Ovary (tissue), 9 donors: Measurements from ENCODE around the gene BCAT1. TPM values are rescaled to one million over a fixed set of nuclear protein-coding genes. Genes with fewer than 3 reads are reported as not detected.
A peak's percentile ranks its signal among the peaks of the same experiment; 100 is the strongest.
"Not testable (repeated sequence)": the region's sequence is repeated elsewhere in the genome, so short reads cannot be mapped to it uniquely, and the experiment has no call there.

Experiments used
- DNase-seq, 5 donors: peaks; one replicate each; pipeline ENCODE4 v3.0.0-alpha.2; 2019 to 2020
- H3K27ac ChIP-seq, 2 donors: fragments of 200-600 bp; one replicate each; pipeline versions ENCODE4 v1.5.1 to v1.8.0; 2019 to 2022
- H3K27me3 ChIP-seq: fragments of 200-600 bp; one replicate; pipeline ENCODE4 v1.8.0; 2022
- H3K36me3 ChIP-seq: fragments of 200-600 bp; sonication (generic); one replicate; pipeline ENCODE4 v1.5.1; 2019
- H3K4me1 ChIP-seq: one replicate; pipeline ENCODE4 v1.8.1; 2013; ENCODE audit warnings: mild to moderate bottlenecking, moderate library complexity; ENCODE audit not compliant: insufficient read depth
- H3K4me3 ChIP-seq: fragments of 200-600 bp; sonication (generic); one replicate; pipeline ENCODE4 v1.5.1; 2017
- H3K9me3 ChIP-seq, 2 donors: fragments of 200-600 bp in 1 of 2; sonication (generic) in 1 of 2; one replicate each; pipeline versions ENCODE4 v1.5.1 to v1.8.1; 2013 to 2019; ENCODE audit warnings: mild to moderate bottlenecking in 1 of 2, moderate library complexity in 1 of 2
- CTCF ChIP-seq, 3 donors: fragments of 450-650 bp in 2 of 3; fragments of 200-600 bp in 1 of 3; IDR thresholded peaks; one replicate each; pipeline versions ENCODE4 v1.5.1 to v1.8.0; 2016 to 2022; ENCODE audit warnings: antibody characterized with exemption in 3 of 3, mild to moderate bottlenecking in 1 of 3
- EP300 ChIP-seq: sonication (generic); formaldehyde crosslinking; IDR thresholded peaks from one replicate; pipeline ENCODE4 v1.6.1; 2017; ENCODE audit warnings: antibody characterized with exemption
- POLR2A ChIP-seq: fragments of 450-650 bp; IDR thresholded peaks from one replicate; pipeline ENCODE4 v1.6.1; 2017; ENCODE audit warnings: antibody characterized with exemption, mild to moderate bottlenecking, moderate library complexity
- WGBS, 3 donors: extraction: QIAGEN DNeasy Blood & Tissue Kit in 1 of 3; methylation state at CpG; one replicate each; pipeline versions ENCODE4 v1.1.5 to v1.1.7; 2013 to 2017; 5-methylcytosine and 5-hydroxymethylcytosine counted together
- intact Hi-C, 4 donors: fragments of 100-400 bp; cut with DNase I; formaldehyde crosslinking; loops; one replicate each; pipeline versions ENCODE4 v1.11.0 to v1.15.1; 2022 to 2023
- polyA plus RNA-seq, 2 donors: library from polyadenylated mRNA; stranded (reverse); fragments of 200-250 nt in 1 of 2; fragments of 350-450 nt in 1 of 2; fragmentation: Illumina TruSeq in 1 of 2; extraction: RNeasy Lipid Tissue Mini Kit (QIAGEN cat#74804) in 1 of 2; gene quantifications; one replicate each; pipeline ENCODE4 v1.2.3, GENCODE V29; 2013 to 2014
- total RNA-seq, 7 donors: library from RNA; depleted of rRNA in 2 of 7; stranded (reverse); fragments of >200 nt in 2 of 7; fragmentation: NEBNext Ultra II Directional in 3 of 7; extraction: Animal tissue kit (Norgen Biotek cat#: 25700) in 3 of 7; gene quantifications; one replicate each; pipeline versions ENCODE4 v1.1.0 to v1.2.4, GENCODE V29; 2016 to 2023
- donor health status: DM: no; HTN: no; CAD: no; lungs with moderate emphysema.
- donor health status: DM: no; HTN: no; CAD: no.
- donor health status: Bipolar disorder and iron deficiency.
- donor health status: DM: yes; HTN: yes; CAD: no.
- donor health status: DM: no; HTN: no; CAD: no.
- donor health status: DM: yes; HTN: yes; CAD: no.

Gene BCAT1
- total and polyA plus RNA-seq, 9 donors, result 12.0 to 106 (median 31.7) TPM

GRCh38 chr12:24911271-24911791 lies 37.6 kb downstream of the BCAT1 start:
- Histone ChIP-seq H3K27me3 (no peaks in the 10 kb centered on the region), H3K4me3 (no peak overlapping the region), H3K27ac (no peak overlapping the region), H3K4me1 (peaks cover 4% of the 10 kb centered on the region), H3K36me3 (no peaks in the 10 kb centered on the region), H3K9me3 (no peaks in the 10 kb centered on the region)
- intact Hi-C loops, result no loop called here
- TF ChIP-seq CTCF (IDR thresholded peaks at IDR 0.05), result no peak
- TF ChIP-seq POLR2A, result no peak
- no peak for TF ChIP-seq EP300
- no peak for DNase-seq
- WGBS, 3 donors, result 60 to 66% (median 65%) methylated on average over 9 of the region's 9 CpGs

- 96 to 99% (median 97%) methylated on average over 6 of the region's 6 CpGs for WGBS, 3 donors
- DNase-seq, H3K4me1 ChIP-seq, intact Hi-C loops, H3K9me3 ChIP-seq, H3K4me3 ChIP-seq, H3K27ac ChIP-seq, H3K36me3 ChIP-seq, H3K27me3 ChIP-seq: not testable (repeated sequence)
Measured at GRCh38 chr12:24910192-24910591, 38.7 kb downstream of the BCAT1 start.

GRCh38 chr12:24909667-24910066 lies 39.2 kb downstream of the BCAT1 start:
- H3K36me3 ChIP-seq, result no peaks in the 10 kb centered on the region
- TF ChIP-seq EP300 (no peak), POLR2A (no peak), CTCF (IDR thresholded peaks at IDR 0.05) (no peak)
- no peaks in the 10 kb centered on the region for H3K9me3 ChIP-seq
- no peak overlapping the region for H3K4me3 ChIP-seq
- no peak overlapping the region for H3K27ac ChIP-seq
- H3K27me3 ChIP-seq, result no peaks in the 10 kb centered on the region
- 63 to 78% (median 65%) methylated on average over 3 of the region's 3 CpGs for WGBS, 3 donors
- H3K4me1 ChIP-seq, result peaks cover 4% of the 10 kb centered on the region
- intact Hi-C loops, result no loop called here
- DNase-seq, result peak in 1 of 5 donors; percentile 23

- no peak for DNase-seq
- Histone ChIP-seq H3K27ac (no peak overlapping the region), H3K36me3 (no peaks in the 10 kb centered on the region), H3K4me1 (peaks cover 4% of the 10 kb centered on the region), H3K4me3 (no peak overlapping the region), H3K9me3 (no peaks in the 10 kb centered on the region), H3K27me3 (no peaks in the 10 kb centered on the region)
- TF ChIP-seq EP300, result no peak
- no peak for TF ChIP-seq POLR2A
- TF ChIP-seq CTCF (IDR thresholded peaks at IDR 0.05), result no peak
- WGBS, 3 donors, result 97 to 98% (median 98%) methylated on average over 5 of the region's 5 CpGs
- intact Hi-C loops, result no loop called here
Measured at GRCh38 chr12:24907464-24907863, 41.4 kb downstream of the BCAT1 start.

- H3K4me1 ChIP-seq, result peaks cover 4% of the 10 kb centered on the region
- H3K9me3 ChIP-seq, result no peaks in the 10 kb centered on the region
- no peaks in the 10 kb centered on the region for H3K36me3 ChIP-seq
- no peak for DNase-seq
- no peak for TF ChIP-seq CTCF (IDR thresholded peaks at IDR 0.05)
- TF ChIP-seq EP300, result no peak
- TF ChIP-seq POLR2A, result no peak
- intact Hi-C loops, result no loop called here
- WGBS, 3 donors, result 95 to 98% (median 98%) methylated on average over 2 of the region's 2 CpGs
- no peak overlapping the region for H3K27ac ChIP-seq
- no peak overlapping the region for H3K4me3 ChIP-seq
- H3K27me3 ChIP-seq, result no peaks in the 10 kb centered on the region
Measured at GRCh38 chr12:24906141-24906540, 42.8 kb downstream of the BCAT1 start.
